GM21367 (cell line): Measurements from ENCODE around the gene MOV10L1.
"Not testable (repeated sequence)": the region's sequence is repeated elsewhere in the genome, so short reads cannot be mapped to it uniquely, and the experiment has no call there.

Experiments used
- ATAC-seq: cut with Tn5 transposase; IDR thresholded peaks from one replicate; pipeline ENCODE4 v1.9.1; 2021; ENCODE audit not compliant: unreplicated experiment

Gene MOV10L1

GRCh38 chr22:50199829-50200460, 110.1 kb downstream of the MOV10L1 start:
- ATAC-seq = no peak

GRCh38 chr22:50200461-50201190, 110.8 kb downstream of the MOV10L1 start, which contains the start of gene SELENOO:
Gene SELENOO, plus strand, starts transcription at chr22:50201011. Its CDS starts 26 bp downstream, at chr22:50201037.
- peak; percentile 45 for ATAC-seq

DNA sequence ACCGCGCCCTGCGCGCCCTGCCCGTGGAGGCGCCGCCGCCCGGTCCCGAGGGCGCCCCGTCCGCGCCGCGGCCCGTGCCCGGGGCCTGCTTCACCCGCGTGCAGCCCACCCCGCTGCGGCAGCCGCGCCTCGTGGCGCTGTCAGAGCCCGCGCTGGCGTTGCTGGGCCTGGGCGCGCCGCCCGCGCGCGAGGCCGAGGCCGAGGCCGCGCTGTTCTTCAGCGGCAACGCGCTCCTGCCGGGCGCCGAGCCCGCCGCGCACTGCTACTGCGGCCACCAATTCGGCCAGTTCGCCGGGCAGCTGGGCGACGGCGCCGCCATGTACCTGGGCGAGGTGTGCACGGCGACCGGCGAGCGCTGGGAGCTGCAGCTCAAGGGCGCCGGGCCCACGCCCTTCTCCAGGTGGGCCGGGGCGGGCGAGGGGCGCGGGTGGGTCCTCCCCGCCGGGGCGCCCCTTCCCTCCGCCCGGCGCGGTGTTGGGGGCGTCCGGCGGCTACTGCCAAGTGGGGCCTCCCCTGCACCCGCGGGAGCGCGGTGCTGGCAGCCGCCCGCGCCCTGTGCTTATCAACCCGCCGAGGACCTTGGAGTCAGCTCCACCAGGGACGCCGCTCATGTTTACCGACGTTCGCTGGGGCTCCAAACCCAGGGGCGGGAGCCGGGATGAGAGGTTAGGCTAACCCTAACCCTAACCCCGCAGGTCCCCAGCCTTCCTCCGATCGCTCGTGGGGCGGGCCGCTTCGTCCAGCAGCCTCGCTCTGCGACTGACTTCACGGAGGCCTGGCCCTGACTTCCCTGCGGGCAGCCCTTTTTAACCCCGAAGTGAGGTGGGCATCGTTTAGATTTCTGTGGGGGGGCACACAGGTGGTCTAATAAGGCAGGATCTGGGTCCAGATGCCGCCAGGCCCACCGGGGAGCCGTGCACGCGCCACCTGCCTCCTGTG, 111.7 kb downstream of the MOV10L1 start:
- ATAC-seq = peak; percentile 15

GRCh38 chr22:50202130-50202666, 112.4 kb downstream of the MOV10L1 start:
- no peak for ATAC-seq

DNA sequence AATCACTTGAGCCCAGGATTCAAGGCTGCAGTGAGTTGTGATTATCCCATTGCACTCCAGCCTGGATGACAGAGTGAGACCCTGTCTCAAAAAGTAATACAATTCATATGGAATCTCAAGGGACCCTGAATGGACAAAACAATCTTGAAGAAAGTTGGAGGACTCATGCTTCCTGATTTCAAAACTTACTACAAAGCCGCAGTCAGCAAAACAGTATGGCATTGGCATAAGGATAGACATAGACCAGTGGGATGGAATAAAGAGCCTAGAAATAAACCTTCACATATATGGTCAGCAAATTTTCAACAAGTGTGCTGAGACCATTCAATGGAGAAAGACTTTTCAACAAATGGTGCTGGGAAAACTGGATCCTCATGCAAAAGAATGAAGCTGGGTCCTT, 113.5 kb downstream of the MOV10L1 start:
- ATAC-seq = no peak

DNA sequence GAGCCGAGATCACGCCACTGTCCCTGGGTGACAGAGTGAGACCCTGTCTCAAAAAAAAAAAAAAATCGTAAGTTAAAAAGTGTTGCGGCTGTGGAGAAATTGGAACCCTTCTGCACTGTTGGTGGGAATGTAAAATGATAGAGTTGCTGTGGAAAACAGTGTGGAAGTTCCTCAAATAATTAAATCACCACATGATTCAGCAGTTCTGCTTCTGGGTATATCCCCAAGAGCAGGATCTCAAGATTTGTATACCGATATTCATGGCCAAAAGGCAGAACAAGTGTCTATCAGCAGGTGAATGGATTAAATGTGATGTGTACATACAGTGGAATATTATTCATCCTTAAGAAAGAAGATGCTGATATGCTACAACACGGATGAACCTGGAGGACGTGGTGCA, 114.8 kb downstream of the MOV10L1 start:
- no peak for ATAC-seq

DNA sequence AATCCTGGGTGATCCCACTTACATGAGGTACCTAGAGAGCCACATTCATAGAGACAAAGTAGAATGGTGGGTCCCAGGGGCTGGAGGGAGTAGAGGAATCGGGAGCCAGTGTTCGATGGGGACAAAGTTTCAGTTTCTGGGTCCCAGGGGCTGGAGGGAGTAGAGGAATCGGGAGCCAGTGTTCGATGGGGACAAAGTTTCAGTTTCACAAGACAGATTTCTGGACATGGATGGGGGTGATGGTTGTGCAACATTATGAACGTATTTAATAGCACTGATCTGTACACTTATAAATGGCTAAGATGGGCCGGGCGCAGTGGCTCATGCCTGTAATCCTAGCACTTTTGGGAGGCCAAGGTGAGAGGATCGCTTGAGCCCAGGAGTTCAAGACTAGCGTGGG, 115.2 kb downstream of the MOV10L1 start:
- not testable (repeated sequence) for ATAC-seq

DNA sequence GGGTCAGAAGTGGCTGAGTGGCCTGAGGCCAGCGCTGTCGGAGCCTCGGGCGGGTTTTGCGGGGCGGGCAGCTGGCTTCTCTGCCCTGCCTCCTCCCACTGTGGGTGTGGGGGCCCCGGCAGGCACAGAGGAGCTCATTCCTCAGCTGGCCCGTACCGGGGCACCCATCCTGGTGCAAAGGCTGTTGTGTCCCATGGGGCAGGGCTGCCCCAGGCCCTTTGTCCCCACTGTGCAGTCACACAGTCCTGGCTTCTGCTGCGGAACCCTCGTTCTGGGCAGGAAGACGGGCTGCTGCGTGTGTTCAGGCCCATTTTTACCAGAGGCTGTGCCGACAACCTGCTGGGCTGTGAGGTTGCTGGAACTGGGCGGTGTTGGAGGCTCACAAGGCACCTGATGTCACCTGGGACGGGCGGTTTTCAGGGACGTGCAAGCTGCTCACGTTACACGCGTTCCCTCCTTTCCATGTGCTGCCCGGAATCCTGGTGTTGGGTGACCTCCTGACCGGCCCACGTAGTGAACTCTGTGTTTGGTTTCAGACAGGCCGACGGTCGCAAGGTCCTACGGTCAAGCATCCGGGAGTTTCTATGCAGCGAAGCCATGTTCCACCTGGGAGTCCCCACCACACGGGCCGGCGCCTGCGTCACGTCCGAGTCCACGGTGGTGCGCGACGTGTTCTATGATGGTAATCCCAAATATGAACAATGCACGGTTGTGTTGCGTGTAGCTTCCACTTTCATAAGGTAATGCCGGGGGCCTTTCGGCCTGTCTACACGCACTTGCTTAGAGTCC, 116.2 kb downstream of the MOV10L1 start:
- no peak for ATAC-seq

DNA sequence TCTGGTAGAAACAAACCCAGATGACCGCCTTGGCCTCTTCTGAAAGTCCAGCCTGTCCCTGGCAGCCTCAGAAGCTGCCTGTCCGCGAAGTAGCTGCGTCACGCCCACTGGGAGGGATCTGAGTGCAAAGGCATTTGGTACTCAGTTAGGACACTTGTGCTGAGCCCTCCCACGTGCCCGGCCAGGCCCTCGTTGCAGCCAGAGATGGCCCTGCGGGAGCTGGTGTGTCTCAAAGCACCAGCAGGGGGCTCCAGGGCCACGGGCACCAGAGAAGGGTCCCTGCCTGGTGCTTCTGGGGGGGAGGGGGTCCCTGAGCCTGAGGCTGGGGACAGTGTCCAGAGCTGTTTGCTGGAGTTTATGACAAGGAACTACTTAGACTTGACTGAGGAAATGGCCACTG, 116.8 kb downstream of the MOV10L1 start:
- ATAC-seq = no peak

DNA sequence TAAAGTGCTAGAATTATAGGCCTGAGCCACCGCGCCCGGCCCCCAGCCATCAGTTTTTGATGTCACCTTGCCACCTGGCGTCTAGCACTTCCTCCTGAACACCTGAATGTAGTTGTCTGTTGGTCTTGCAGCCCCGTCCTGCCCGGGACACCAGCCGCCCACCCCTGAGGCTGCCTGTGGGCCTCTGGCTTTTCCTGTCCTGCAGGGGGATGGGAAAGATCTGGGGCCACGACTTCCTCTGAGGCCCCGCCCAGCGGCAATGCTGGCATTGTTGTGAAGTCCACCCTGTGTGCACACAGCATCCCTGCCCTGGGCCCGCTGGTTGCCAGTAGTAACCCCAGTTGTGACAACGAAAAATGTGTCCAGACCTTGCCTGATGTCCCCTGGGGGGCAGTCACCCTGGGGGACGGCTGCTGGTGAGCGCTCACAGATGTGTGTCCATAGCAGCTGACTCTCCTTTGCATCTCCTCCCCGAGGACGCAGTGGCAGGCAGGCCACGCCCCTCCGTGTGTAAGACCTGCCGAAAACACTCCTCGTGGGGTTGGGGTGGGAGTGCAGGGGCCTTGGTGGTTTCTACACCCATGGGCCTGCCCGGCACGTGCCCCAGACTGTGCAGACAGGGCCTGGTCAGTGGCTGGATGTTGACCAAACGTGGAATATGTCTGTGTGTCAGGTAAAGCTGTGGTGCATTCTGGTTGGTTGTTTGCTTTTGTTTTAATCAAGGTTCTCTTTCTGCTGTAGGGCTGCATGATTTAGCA, 117.8 kb downstream of the MOV10L1 start:
- no peak for ATAC-seq

- ATAC-seq = no peak
Observed at GRCh38 chr22:50208430-50208938, 118.7 kb downstream of the MOV10L1 start.

DNA sequence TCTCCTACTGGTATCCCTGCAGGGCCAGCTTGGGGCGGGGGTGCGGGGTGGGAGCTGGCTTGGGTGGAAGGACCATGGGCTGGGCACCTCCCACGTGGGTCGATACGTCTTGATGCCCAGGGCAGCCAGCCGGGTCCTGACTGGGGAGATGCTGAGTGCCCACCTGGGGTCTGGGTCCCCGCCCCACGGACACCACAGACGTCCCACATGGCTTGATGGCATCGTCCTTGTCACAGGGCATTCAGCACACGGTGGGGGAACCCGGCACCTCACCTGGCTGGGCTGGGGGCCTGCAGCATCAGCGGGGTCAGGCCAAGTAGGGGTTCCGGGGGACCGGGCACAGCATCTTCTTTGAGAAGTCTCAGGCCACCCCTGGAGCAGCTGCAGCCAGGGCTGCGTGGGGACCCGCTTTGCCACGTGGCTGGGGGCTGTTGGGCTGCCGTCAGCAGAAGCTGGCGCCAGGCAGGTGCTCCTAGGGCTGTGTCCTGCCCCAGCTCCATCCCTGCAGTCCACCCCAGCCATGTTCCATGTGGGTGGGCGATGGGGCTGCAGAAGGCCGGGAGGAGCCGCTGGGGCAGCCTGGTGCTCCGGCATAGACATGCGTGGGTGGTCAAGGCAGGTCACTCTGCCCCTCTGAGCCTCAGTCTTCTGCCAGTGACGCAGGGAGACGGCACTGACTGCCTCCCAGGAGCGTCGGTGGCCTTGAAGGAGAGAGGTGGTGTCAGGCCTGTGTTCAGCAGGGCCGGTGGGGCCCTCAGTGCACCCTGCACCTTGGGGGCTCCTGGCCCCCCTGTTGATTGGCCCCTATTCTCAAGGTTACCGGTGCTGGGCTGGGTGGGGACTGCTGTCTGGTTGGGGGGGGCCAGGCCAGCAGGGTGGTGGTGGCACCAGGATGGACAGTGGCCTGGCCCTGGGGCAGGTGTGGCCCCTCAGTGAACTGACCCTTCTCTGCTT, 119.4 kb downstream of the MOV10L1 start:
- no peak for ATAC-seq

GRCh38 chr22:50209893-50210292, 120.1 kb downstream of the MOV10L1 start:
- no peak for ATAC-seq

DNA sequence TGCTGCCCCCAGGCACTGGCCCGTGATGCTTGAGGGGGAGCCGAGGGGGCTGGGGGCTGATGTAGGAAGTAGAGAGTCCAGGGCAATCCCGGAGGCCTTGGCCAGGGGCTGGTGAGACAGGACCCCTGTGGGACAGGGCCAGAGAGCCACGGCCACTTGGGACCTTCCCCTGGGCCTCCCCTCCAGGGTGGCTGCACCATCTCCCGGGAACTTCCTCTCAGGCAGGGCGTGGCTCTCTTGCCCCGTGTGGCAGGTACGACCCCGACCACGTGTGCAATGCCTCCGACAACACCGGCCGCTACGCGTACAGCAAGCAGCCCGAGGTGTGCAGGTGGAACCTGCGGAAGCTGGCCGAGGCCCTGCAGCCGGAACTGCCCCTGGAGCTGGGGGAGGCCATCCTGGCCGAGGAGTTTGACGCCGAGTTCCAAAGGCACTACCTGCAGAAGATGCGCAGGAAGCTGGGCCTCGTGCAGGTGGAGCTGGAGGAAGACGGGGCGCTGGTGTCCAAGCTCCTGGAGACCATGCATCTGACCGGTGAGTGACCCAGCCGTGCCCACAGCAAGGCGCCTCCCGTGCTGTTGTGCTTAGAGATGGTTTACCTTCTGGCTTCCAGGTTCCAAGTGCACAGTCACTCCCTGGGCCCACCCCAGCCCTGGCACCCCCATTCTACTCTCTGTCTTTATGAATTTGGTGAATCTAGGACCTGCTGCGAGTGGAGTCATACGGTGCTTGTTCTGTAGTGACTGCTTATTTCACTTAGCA, 120.8 kb downstream of the MOV10L1 start:
- ATAC-seq = no peak

GRCh38 chr22:50211147-50211546, 121.3 kb downstream of the MOV10L1 start:
- ATAC-seq = no peak
